ENCODE results near the gene HCFC1. TPM values are rescaled to one million over a fixed set of nuclear protein-coding genes. Genes with fewer than 3 reads are reported as not detected.

The HCFC1 gene
- total RNA-seq, 1 experiment from 2014 or later = 95.6 TPM

- H3K27me3 ChIP-seq (replicated peaks; ENCODE audit: control insufficient read depth, insufficient read depth, low read length) = no peaks in the 10 kb centered on the region
- no peaks in the 10 kb centered on the region for H3K27me3 Mint-ChIP-seq (ENCODE audit: insufficient read depth, unreplicated experiment)
- H3K27ac Mint-ChIP-seq (ENCODE audit: unreplicated experiment) = no peak overlapping the region
- no peak for DNase-seq
- CTCF ChIA-PET = interaction anchor here (0.7 to 1.6 kb wide), 3 partner anchors 28 to 49 kb away, joined by 3 to 4 read pairs (median 3); no protein-coding TSS in a partner anchor
- H3K9me3 ChIP-seq = no peaks in the 10 kb centered on the region
- H3K4me1 ChIP-seq = no peaks in the 10 kb centered on the region
- POLR2A ChIA-PET = no interaction called here
- H3K36me3 ChIP-seq (ENCODE audit: control insufficient read depth, insufficient read depth, low read length) = no peaks in the 10 kb centered on the region
- H3K4me1 Mint-ChIP-seq (ENCODE audit: low read depth, unreplicated experiment) = peaks cover 5% of the 10 kb centered on the region
- H3K4me3 Mint-ChIP-seq (ENCODE audit: unreplicated experiment) = no peak overlapping the region
- peaks cover 42% of the 10 kb centered on the region for H3K36me3 Mint-ChIP-seq (ENCODE audit: insufficient read depth, unreplicated experiment)
- H3K4me3 ChIP-seq (ENCODE audit: low read depth, low read length) = no peak overlapping the region
- no peaks in the 10 kb centered on the region for H3K9me3 Mint-ChIP-seq (ENCODE audit: unreplicated experiment)
- BruUV-seq (replicated peaks) = no TSS peak
- intact Hi-C loops (cut with micrococcal nuclease; ENCODE audit: unreplicated experiment) = no loop called here
- no peak for TF ChIP-seq CTCF (IDR thresholded peaks at IDR 0.05; ENCODE audit: insufficient read depth in 1 of 2, low read depth in 1 of 2, low read length in 1 of 2, severe bottlenecking in 1 of 2, unreplicated experiment in 1 of 2)
These were observed 40.8 kb upstream of the HCFC1 start for GRCh38 chrX:154012336-154012991.

- no peaks in the 10 kb centered on the region for H3K4me1 ChIP-seq
- Mint-ChIP-seq H3K9me3 (ENCODE audit: unreplicated experiment) (no peaks in the 10 kb centered on the region), H3K27me3 (ENCODE audit: insufficient read depth, unreplicated experiment) (no peaks in the 10 kb centered on the region), H3K36me3 (ENCODE audit: insufficient read depth, unreplicated experiment) (peaks cover 42% of the 10 kb centered on the region), H3K27ac (ENCODE audit: unreplicated experiment) (no peak overlapping the region), H3K4me1 (ENCODE audit: low read depth, unreplicated experiment) (peaks cover 6% of the 10 kb centered on the region), H3K4me3 (ENCODE audit: unreplicated experiment) (no peak overlapping the region)
- DNase-seq = no peak
- H3K27me3 ChIP-seq (replicated peaks; ENCODE audit: control insufficient read depth, insufficient read depth, low read length) = no peaks in the 10 kb centered on the region
- TF ChIP-seq CTCF (IDR thresholded peaks at IDR 0.05; ENCODE audit: insufficient read depth in 1 of 2, low read depth in 1 of 2, low read length in 1 of 2, severe bottlenecking in 1 of 2, unreplicated experiment in 1 of 2) = no peak
- no peaks in the 10 kb centered on the region for H3K36me3 ChIP-seq (ENCODE audit: control insufficient read depth, insufficient read depth, low read length)
- ChIA-PET CTCF (no interaction called here), POLR2A (no interaction called here)
- H3K4me3 ChIP-seq (ENCODE audit: low read depth, low read length) = no peak overlapping the region
- H3K9me3 ChIP-seq = no peaks in the 10 kb centered on the region
- no TSS peak for BruUV-seq (replicated peaks)
- intact Hi-C loops (cut with micrococcal nuclease; ENCODE audit: unreplicated experiment) = no loop called here
These were observed 40.0 kb upstream of the HCFC1 start for GRCh38 chrX:154011376-154012335.

- no peaks in the 10 kb centered on the region for H3K9me3 ChIP-seq
- Mint-ChIP-seq H3K36me3 (ENCODE audit: insufficient read depth, unreplicated experiment) (peaks cover 34% of the 10 kb centered on the region), H3K4me1 (ENCODE audit: low read depth, unreplicated experiment) (peaks cover 6% of the 10 kb centered on the region), H3K27me3 (ENCODE audit: insufficient read depth, unreplicated experiment) (no peaks in the 10 kb centered on the region), H3K27ac (ENCODE audit: unreplicated experiment) (no peak overlapping the region), H3K4me3 (ENCODE audit: unreplicated experiment) (no peak overlapping the region), H3K9me3 (ENCODE audit: unreplicated experiment) (no peaks in the 10 kb centered on the region)
- no peak for DNase-seq
- no peaks in the 10 kb centered on the region for H3K4me1 ChIP-seq
- intact Hi-C loops (cut with micrococcal nuclease; ENCODE audit: unreplicated experiment) = no loop called here
- no peak for TF ChIP-seq CTCF (IDR thresholded peaks at IDR 0.05; ENCODE audit: insufficient read depth in 1 of 2, low read depth in 1 of 2, low read length in 1 of 2, severe bottlenecking in 1 of 2, unreplicated experiment in 1 of 2)
- CTCF ChIA-PET = no interaction called here
- H3K36me3 ChIP-seq (ENCODE audit: control insufficient read depth, insufficient read depth, low read length) = no peaks in the 10 kb centered on the region
- POLR2A ChIA-PET = no interaction called here
- H3K4me3 ChIP-seq (ENCODE audit: low read depth, low read length) = no peak overlapping the region
- no peaks in the 10 kb centered on the region for H3K27me3 ChIP-seq (replicated peaks; ENCODE audit: control insufficient read depth, insufficient read depth, low read length)
- BruUV-seq (replicated peaks) = TSS peak; percentile 73
These were observed 38.9 kb upstream of the HCFC1 start for GRCh38 chrX:154010330-154011087.
